GM23248 (cell line): Measurements from ENCODE around the gene SV2C. TPM values are rescaled to one million over a fixed set of nuclear protein-coding genes. Genes with fewer than 3 reads are reported as not detected.

ENCODE experiments used
- DNase-seq: peaks from one replicate; pipeline ENCODE4 v3.0.0-alpha.2; 2015
- H2AFZ ChIP-seq: fragments of 200-600 bp; sonication (generic); 2 replicates; pipeline ENCODE4 v1.6.1; 2016; ENCODE audit warnings: antibody characterized with exemption
- H3F3A ChIP-seq: fragments of 200-600 bp; sonication (generic); 2 replicates; pipeline ENCODE4 v1.6.1; 2016; ENCODE audit warnings: mild to moderate bottlenecking, antibody characterized with exemption, mixed run types; ENCODE audit not compliant: insufficient read depth
- H3K27ac ChIP-seq: fragments of 200-600 bp; sonication (generic); 2 replicates; pipeline ENCODE4 v1.5.1; 2016; ENCODE audit warnings: mild to moderate bottlenecking
- H3K27me3 ChIP-seq: fragments of 200-600 bp; sonication (generic); replicated peaks from 2 replicates; pipeline ENCODE4 v1.6.1; 2016; ENCODE audit warnings: mild to moderate bottlenecking; ENCODE audit not compliant: insufficient read depth
- H3K36me3 ChIP-seq: fragments of 200-600 bp; sonication (generic); 2 replicates; pipeline ENCODE4 v1.6.1; 2016; ENCODE audit warnings: low read depth, mild to moderate bottlenecking
- H3K4me1 ChIP-seq: fragments of 200-600 bp; sonication (generic); 2 replicates; pipeline ENCODE4 v1.6.1; 2016; ENCODE audit warnings: mild to moderate bottlenecking; ENCODE audit not compliant: insufficient read depth
- H3K4me2 ChIP-seq: fragments of 200-600 bp; sonication (generic); one replicate; pipeline ENCODE4 v1.6.1; 2016; ENCODE audit warnings: mild to moderate bottlenecking; ENCODE audit not compliant: unreplicated experiment
- H3K4me3 ChIP-seq: fragments of 200-600 bp; sonication (generic); 2 replicates; pipeline ENCODE4 v1.5.1; 2016; ENCODE audit warnings: mild to moderate bottlenecking
- H3K79me2 ChIP-seq: fragments of 200-600 bp; sonication (generic); 2 replicates; pipeline ENCODE4 v1.6.1; 2016; ENCODE audit warnings: mild to moderate bottlenecking; ENCODE audit not compliant: insufficient read depth
- H3K9ac ChIP-seq: fragments of 200-600 bp; sonication (generic); 2 replicates; pipeline ENCODE4 v1.6.1; 2016; ENCODE audit warnings: mild to moderate bottlenecking
- H3K9me2 ChIP-seq: fragments of 200-600 bp; sonication (generic); 2 replicates; pipeline ENCODE4 v1.6.1; 2016; ENCODE audit warnings: mixed run types, mild to moderate bottlenecking, moderate library complexity; ENCODE audit not compliant: insufficient read depth
- H3K9me3 ChIP-seq: fragments of 200-600 bp; sonication (generic); one replicate; pipeline ENCODE4 v1.6.1; 2017; ENCODE audit warnings: low read depth
- H4K20me1 ChIP-seq: fragments of 200-600 bp; sonication (generic); 2 replicates; pipeline ENCODE4 v1.6.0; 2016; ENCODE audit not compliant: insufficient read depth
- EZH2 ChIP-seq: fragments of 200-600 bp; sonication (generic); IDR thresholded peaks from 2 replicates; pipeline ENCODE4 v1.6.1; 2018; ENCODE audit warnings: antibody characterized with exemption, mild to moderate bottlenecking; ENCODE audit not compliant: insufficient read depth, poor library complexity, severe bottlenecking
- EZH2phosphoT487 ChIP-seq: fragments of 200-600 bp; sonication (generic); IDR thresholded peaks from 2 replicates; pipeline ENCODE4 v1.6.1; 2018; ENCODE audit warnings: antibody characterized with exemption, moderate library complexity, mild to moderate bottlenecking, low read depth; ENCODE audit not compliant: insufficient read depth
- WGBS, 2 experiments: methylation state at CpG; one replicate each; pipeline ENCODE4 v1.1.6; 2015 to 2017; ENCODE audit warnings: low lambda C conversion rate in 2 of 2, low coverage in 1 of 2; ENCODE audit errors: missing lambda C conversion rate in 2 of 2; 5-methylcytosine and 5-hydroxymethylcytosine counted together
- in situ Hi-C: fragments of 300-500 bp; cut with MboI; formaldehyde crosslinking; loops from 2 replicates; pipeline ENCODE4 v1.15.0; 2020
- polyA plus RNA-seq: library from polyadenylated mRNA; unstranded; fragments of >200 nt; fragmentation: Nextera tagmentation; extraction: Ambion mirVana; gene quantifications from 2 replicates; pipeline ENCODE4 v1.2.1, GENCODE V29; 2016
- total RNA-seq: library from RNA; depleted of rRNA; stranded (reverse); fragments of >200 nt; shearing (Covaris generic); gene quantifications from 2 replicates; pipeline ENCODE4 v1.2.3, GENCODE V29; 2014

The SV2C gene
- total and polyA plus RNA-seq, 2 experiments from 2014 or later, result not detected

- in situ Hi-C loops, result no loop called here
- Histone ChIP-seq H2AFZ (no peak overlapping the region), H3K9me2 (no peaks in the 10 kb centered on the region), H3K27me3 (no peaks in the 10 kb centered on the region), H3K4me3 (no peak overlapping the region), H3K9me3 (no peaks in the 10 kb centered on the region), H3K79me2 (no peaks in the 10 kb centered on the region), H3F3A (no peaks in the 10 kb centered on the region), H3K27ac (no peak overlapping the region), H3K9ac (no peak overlapping the region), H3K4me1 (no peaks in the 10 kb centered on the region), H4K20me1 (no peaks in the 10 kb centered on the region), H3K4me2 (no peak overlapping the region), H3K36me3 (no peaks in the 10 kb centered on the region)
- DNase-seq, result no peak
- TF ChIP-seq EZH2 (no peak), EZH2phosphoT487 (no peak)
- 8 to 15% methylated on average over 5 of the region's 5 CpGs for WGBS, 2 experiments
Observed at GRCh38 chr5:76192837-76193236, 109.7 kb downstream of the SV2C start.

- no peak overlapping the region for H3K4me2 ChIP-seq
- no peak for TF ChIP-seq EZH2
- no peak for TF ChIP-seq EZH2phosphoT487
- in situ Hi-C loops, result no loop called here
Observed at GRCh38 chr5:76193635-76194034, 110.5 kb downstream of the SV2C start.

GRCh38 chr5:76194340-76194739, 111.2 kb downstream of the SV2C start:
- 28 to 31% methylated on average over 3 of the region's 3 CpGs for WGBS, 2 experiments
- H2AFZ ChIP-seq, result no peak overlapping the region
- DNase-seq, result no peak
- H3F3A ChIP-seq, result no peaks in the 10 kb centered on the region
- H4K20me1 ChIP-seq, result no peaks in the 10 kb centered on the region
- H3K4me3 ChIP-seq, result no peak overlapping the region
- TF ChIP-seq EZH2 (no peak), EZH2phosphoT487 (no peak)
- H3K9me3 ChIP-seq, result no peaks in the 10 kb centered on the region
- no peaks in the 10 kb centered on the region for H3K27me3 ChIP-seq
- no peaks in the 10 kb centered on the region for H3K79me2 ChIP-seq
- no peak overlapping the region for H3K9ac ChIP-seq
- no peaks in the 10 kb centered on the region for H3K9me2 ChIP-seq
- in situ Hi-C loops, result no loop called here
- no peak overlapping the region for H3K27ac ChIP-seq
- H3K4me2 ChIP-seq, result no peak overlapping the region
- H3K36me3 ChIP-seq, result no peaks in the 10 kb centered on the region
- H3K4me1 ChIP-seq, result no peaks in the 10 kb centered on the region

More at GRCh38 chr5:76193635-76194034, 110.5 kb downstream of the SV2C start:
- H3K27me3 ChIP-seq, result no peaks in the 10 kb centered on the region
- no peaks in the 10 kb centered on the region for H3K36me3 ChIP-seq
- H3K9me3 ChIP-seq, result no peaks in the 10 kb centered on the region
- H3K4me3 ChIP-seq, result no peak overlapping the region
- H3K9me2 ChIP-seq, result no peaks in the 10 kb centered on the region
- no peaks in the 10 kb centered on the region for H3K4me1 ChIP-seq
- H3K9ac ChIP-seq, result no peak overlapping the region
- no peak overlapping the region for H3K27ac ChIP-seq
- no peaks in the 10 kb centered on the region for H4K20me1 ChIP-seq
- DNase-seq, result no peak
- no peak overlapping the region for H2AFZ ChIP-seq
- H3K79me2 ChIP-seq, result no peaks in the 10 kb centered on the region
- H3F3A ChIP-seq, result no peaks in the 10 kb centered on the region

GRCh38 chr5:76196457-76196856, 113.3 kb downstream of the SV2C start:
- in situ Hi-C loops, result no loop called here
- no peaks in the 10 kb centered on the region for H3K9me2 ChIP-seq
- TF ChIP-seq EZH2 (no peak), EZH2phosphoT487 (no peak)
- no peak overlapping the region for H3K9ac ChIP-seq
- H2AFZ ChIP-seq, result no peak overlapping the region
- H3K27me3 ChIP-seq, result no peaks in the 10 kb centered on the region
- DNase-seq, result no peak
- H3K4me1 ChIP-seq, result no peaks in the 10 kb centered on the region
- no peak overlapping the region for H3K4me3 ChIP-seq
- WGBS, 2 experiments, result 39 to 40% methylated on average over 3 of the region's 3 CpGs
- H3K36me3 ChIP-seq, result no peaks in the 10 kb centered on the region
- H3K27ac ChIP-seq, result no peak overlapping the region
- H4K20me1 ChIP-seq, result no peaks in the 10 kb centered on the region
- H3K9me3 ChIP-seq, result no peaks in the 10 kb centered on the region
- H3F3A ChIP-seq, result no peaks in the 10 kb centered on the region
- no peaks in the 10 kb centered on the region for H3K79me2 ChIP-seq
- no peak overlapping the region for H3K4me2 ChIP-seq

GRCh38 chr5:76196886-76197489, 113.8 kb downstream of the SV2C start:
- Histone ChIP-seq H3K79me2 (no peaks in the 10 kb centered on the region), H3K27me3 (no peaks in the 10 kb centered on the region), H3K4me3 (no peak overlapping the region), H3F3A (no peaks in the 10 kb centered on the region), H3K9me2 (no peaks in the 10 kb centered on the region), H3K4me2 (no peak overlapping the region), H3K9me3 (no peaks in the 10 kb centered on the region), H3K36me3 (no peaks in the 10 kb centered on the region), H4K20me1 (no peaks in the 10 kb centered on the region), H2AFZ (no peak overlapping the region), H3K27ac (no peak overlapping the region), H3K9ac (no peak overlapping the region), H3K4me1 (no peaks in the 10 kb centered on the region)
- TF ChIP-seq EZH2, result no peak
- no peak for TF ChIP-seq EZH2phosphoT487
- DNase-seq, result no peak
- in situ Hi-C loops, result no loop called here
- 22 to 26% methylated on average over 2 of the region's 2 CpGs for WGBS, 2 experiments
